ENCODE data around the gene PRR18. TPM values are rescaled to one million over a fixed set of nuclear protein-coding genes. Genes with fewer than 3 reads are reported as not detected.

The PRR18 gene
- total and polyA plus RNA-seq, 2 of the 8 experiments (the other 6 are each of a cell fraction or from before 2014, with no cell fraction given): 0.08 to 0.19 TPM

DNA sequence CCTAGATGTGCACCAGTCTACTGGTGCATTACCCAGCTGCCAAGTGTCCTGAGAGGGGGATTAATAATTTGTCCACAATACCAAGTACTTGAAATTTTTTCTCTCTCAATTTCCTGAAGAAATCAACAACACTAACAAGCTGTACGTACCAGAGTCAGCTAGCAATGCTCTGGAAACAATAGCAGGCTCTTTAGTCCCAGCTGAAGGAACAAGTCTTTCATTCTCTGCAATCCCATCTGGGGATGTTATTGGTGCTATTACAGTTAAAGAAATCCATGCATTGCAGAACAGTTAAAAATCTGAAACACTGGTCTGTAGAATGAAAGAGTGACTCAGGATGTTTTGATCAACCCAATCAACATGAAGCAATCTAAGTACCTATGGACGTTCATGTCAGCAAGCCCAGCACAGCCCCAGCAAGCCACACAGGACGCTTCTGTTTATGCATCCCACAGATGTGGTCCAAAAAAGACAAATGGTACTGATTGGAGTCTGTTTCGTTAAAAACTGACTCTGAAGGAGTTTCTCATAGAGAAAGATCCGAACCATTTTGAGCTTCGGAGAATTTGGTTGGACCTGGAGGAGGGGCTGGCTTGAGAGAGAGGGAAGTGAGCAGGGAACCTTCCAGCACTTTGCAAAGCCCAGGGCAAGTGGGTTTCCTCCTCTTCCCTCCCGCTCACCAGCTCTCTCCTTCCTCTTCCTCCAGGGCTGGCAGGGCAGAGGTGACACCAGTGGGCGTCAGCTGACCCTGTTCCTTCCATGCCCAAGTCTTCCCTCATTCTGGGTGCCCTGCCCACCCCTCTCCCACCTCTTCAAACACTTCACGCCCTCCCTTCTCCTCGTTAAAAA lies 11.9 kb downstream of the PRR18 start:
- FAIRE-seq: no peak

More for the DNA sequence above, 11.9 kb downstream of the PRR18 start:
- WGBS, 2 experiments (ENCODE audit: extremely low coverage in 1 of 2, insufficient coverage in 1 of 2, insufficient read length in 1 of 2, insufficient replicate concordance in 2 of 2, low coverage in 1 of 2, low lambda C conversion rate in 2 of 2, missing lambda C conversion rate in 1 of 2): 79 to 100% methylated on average over 2 to 10 of the region's 10 CpGs
- no peak overlapping the region for H4K91ac ChIP-seq (replicated peaks; ENCODE audit: insufficient read length, low read length)
- H3K27ac ChIP-seq (ENCODE audit: low read depth, low read length): no peak overlapping the region
- no peak for TF ChIP-seq RNF2 (IDR thresholded peaks at IDR 0.05; ENCODE audit: borderline replicate concordance, low read depth, low read length, missing control alignments, poor library complexity, severe bottlenecking)
- TF ChIP-seq POU5F1 (IDR thresholded peaks at IDR 0.05; ENCODE audit: low read depth, low read length): no peak
- TF ChIP-seq ZNF274 (IDR thresholded peaks at IDR 0.05; ENCODE audit: borderline replicate concordance, extremely low read depth, low read length): no peak
- TF ChIP-seq FOSL1 (IDR thresholded peaks at IDR 0.05; ENCODE audit: insufficient read depth, low read depth, low read length): no peak
- TF ChIP-seq NRF1 (IDR thresholded peaks at IDR 0.05; ENCODE audit: low read depth, low read length): no peak
- H3K4me2 ChIP-seq (ENCODE audit: insufficient read depth in 1 of 2, low read depth in 2 of 2, low read length in 2 of 2): no peak overlapping the region
- H2BK12ac ChIP-seq (ENCODE audit: low read depth, low read length): no peak overlapping the region
- no peak overlapping the region for H2BK20ac ChIP-seq (ENCODE audit: low read length)
- H3K9me3 ChIP-seq (ENCODE audit: insufficient read depth in 2 of 2, low read depth in 1 of 2, low read length in 1 of 2): peaks cover 6% of the 10 kb centered on the region in 2 experiments; a peak in 1 of 4 replicates
- DNase-seq (ENCODE audit: low read depth in 1 of 2, low spot score in 2 of 2): no peak
- H3K14ac ChIP-seq (ENCODE audit: insufficient read length): no peak overlapping the region
- H4K8ac ChIP-seq (ENCODE audit: extremely low read depth, insufficient read depth, low read length): no peak overlapping the region
- no peak overlapping the region for H3K18ac ChIP-seq (ENCODE audit: extremely low read depth, low read length)
- H3K79me2 ChIP-seq (ENCODE audit: control insufficient read depth in 1 of 2, insufficient read depth in 2 of 2, low read length in 2 of 2): no peaks in the 10 kb centered on the region
- no peaks in the 10 kb centered on the region for H3K23me2 ChIP-seq (ENCODE audit: low read depth, low read length)
- H2BK15ac ChIP-seq (ENCODE audit: low read length): no peak overlapping the region
- H3K56ac ChIP-seq (replicated peaks; ENCODE audit: insufficient read length, low read depth, low read length): no peak overlapping the region
- H3K4me1 ChIP-seq (replicated peaks in 1 of 4; ENCODE audit: control insufficient read depth in 3 of 4, insufficient read depth in 4 of 4, low read length in 3 of 4): no peaks in the 10 kb centered on the region
- H2BK120ac ChIP-seq (replicated peaks; ENCODE audit: low read depth, low read length): no peak overlapping the region
- H3K4me3 ChIP-seq (ENCODE audit: extremely low read depth in 1 of 4, insufficient read depth in 2 of 4, low read depth in 3 of 4, low read length in 4 of 4): no peak overlapping the region
- H2AFZ ChIP-seq (ENCODE audit: low read length): no peak overlapping the region
- H3K4ac ChIP-seq (replicated peaks; ENCODE audit: insufficient read length, low read depth, low read length): no peak overlapping the region
- no peak overlapping the region for H2BK5ac ChIP-seq (ENCODE audit: low read depth, low read length)
- ChIA-PET CTCF (ENCODE audit: partially characterized antibody) (interaction anchor here (0.7 to 1.9 kb wide), 6 partner anchors 9 to 104 kb away, joined by 3 to 6 read pairs (median 4); no protein-coding TSS in a partner anchor), POLR2A (ENCODE audit: partially characterized antibody) (interaction anchor here (1.5 kb wide), 1 partner anchor 13 kb away, joined by 4 read pairs; no protein-coding TSS in a partner anchor)
- no peaks in the 10 kb centered on the region for H4K20me1 ChIP-seq (replicated peaks in 1 of 2; ENCODE audit: control insufficient read depth in 1 of 2, insufficient read depth in 2 of 2, low read length in 2 of 2)
- H3K36me3 ChIP-seq (ENCODE audit: control insufficient read depth in 2 of 4, insufficient read depth in 4 of 4, low read length in 3 of 4): no peaks in the 10 kb centered on the region
- H3K9ac ChIP-seq (replicated peaks in 1 of 4; ENCODE audit: extremely low read depth in 1 of 4, low read depth in 3 of 4, low read length in 3 of 4): no peak overlapping the region
- no peaks in the 10 kb centered on the region for H3K79me1 ChIP-seq (ENCODE audit: low read depth, low read length)
- no peak overlapping the region for H3K23ac ChIP-seq (ENCODE audit: insufficient read length)
- H4K5ac ChIP-seq (ENCODE audit: insufficient read length, low read depth, low read length): no peak overlapping the region
- H2AK5ac ChIP-seq (ENCODE audit: low read depth, low read length): no peak overlapping the region
- H3K27me3 ChIP-seq (replicated peaks in 1 of 4; ENCODE audit: control insufficient read depth in 3 of 4, extremely low read depth in 1 of 4, insufficient read depth in 3 of 4, low read length in 3 of 4): no peaks in the 10 kb centered on the region

Measured in H1 (cell line).